ENCODE data around the gene SULT2B1. TPM values are rescaled to one million over a fixed set of nuclear protein-coding genes. Genes with fewer than 3 reads are reported as not detected.

SULT2B1 gene
- total and polyA plus RNA-seq, 8 donors, result 2.1 to 6.3 (median 2.9) TPM

GRCh38 chr19:48608798-48609263 lies 56.9 kb downstream of the SULT2B1 start:
- no peaks in the 10 kb centered on the region for H3K27me3 ChIP-seq
- DNase-seq (peak in 1 of 4 donors; percentile 38), ATAC-seq (peak; percentile 46)
- TF ChIP-seq, protein P1, sequence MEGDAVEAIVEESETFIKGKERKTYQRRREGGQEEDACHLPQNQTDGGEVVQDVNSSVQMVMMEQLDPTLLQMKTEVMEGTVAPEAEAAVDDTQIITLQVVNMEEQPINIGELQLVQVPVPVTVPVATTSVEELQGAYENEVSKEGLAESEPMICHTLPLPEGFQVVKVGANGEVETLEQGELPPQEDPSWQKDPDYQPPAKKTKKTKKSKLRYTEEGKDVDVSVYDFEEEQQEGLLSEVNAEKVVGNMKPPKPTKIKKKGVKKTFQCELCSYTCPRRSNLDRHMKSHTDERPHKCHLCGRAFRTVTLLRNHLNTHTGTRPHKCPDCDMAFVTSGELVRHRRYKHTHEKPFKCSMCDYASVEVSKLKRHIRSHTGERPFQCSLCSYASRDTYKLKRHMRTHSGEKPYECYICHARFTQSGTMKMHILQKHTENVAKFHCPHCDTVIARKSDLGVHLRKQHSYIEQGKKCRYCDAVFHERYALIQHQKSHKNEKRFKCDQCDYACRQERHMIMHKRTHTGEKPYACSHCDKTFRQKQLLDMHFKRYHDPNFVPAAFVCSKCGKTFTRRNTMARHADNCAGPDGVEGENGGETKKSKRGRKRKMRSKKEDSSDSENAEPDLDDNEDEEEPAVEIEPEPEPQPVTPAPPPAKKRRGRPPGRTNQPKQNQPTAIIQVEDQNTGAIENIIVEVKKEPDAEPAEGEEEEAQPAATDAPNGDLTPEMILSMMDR (IDR thresholded peaks at IDR 0.05), result no peak
- H3K4me3 ChIP-seq, result no peak overlapping the region
- H3K9me3 ChIP-seq, result no peaks in the 10 kb centered on the region
- no peaks in the 10 kb centered on the region for H3K4me1 ChIP-seq
- H3K36me3 ChIP-seq, result no peaks in the 10 kb centered on the region
- intact Hi-C loops (cut with DNase I), result no loop called here
- H3K27ac ChIP-seq, result no peak overlapping the region

- no peak overlapping the region for H3K27ac ChIP-seq
- no peaks in the 10 kb centered on the region for H3K9me3 ChIP-seq
- DNase-seq (no peak), ATAC-seq (no peak)
- no peaks in the 10 kb centered on the region for H3K4me1 ChIP-seq
- TF ChIP-seq, protein P1 (IDR thresholded peaks at IDR 0.05), result no peak
- H3K4me3 ChIP-seq, result no peak overlapping the region
- peaks cover 0 to 3% of the 10 kb centered on the region in 2 donors for H3K36me3 ChIP-seq
- H3K27me3 ChIP-seq, result no peaks in the 10 kb centered on the region
- intact Hi-C loops (cut with DNase I), result no loop called here
Measured at GRCh38 chr19:48609571-48610108, 57.7 kb downstream of the SULT2B1 start.

DNA sequence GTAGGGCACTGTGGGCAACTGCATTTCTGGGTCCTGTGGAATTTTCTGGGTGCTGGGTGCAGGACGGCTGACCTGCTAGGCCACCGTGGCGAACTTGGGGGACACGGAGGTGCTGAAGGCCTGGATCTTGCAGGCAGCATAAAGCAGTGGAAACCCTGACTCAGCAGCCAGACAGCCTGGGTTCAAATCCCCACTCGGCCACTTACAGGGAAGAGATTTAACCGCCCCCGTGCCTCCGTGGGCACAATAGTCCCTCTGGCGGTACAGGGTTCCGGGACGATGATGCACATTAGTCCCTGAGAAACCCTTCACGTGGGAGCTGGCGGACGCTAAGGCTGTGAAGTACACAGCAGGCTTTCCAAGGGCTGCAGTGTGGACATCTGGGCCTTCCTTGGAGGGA lies 59.9 kb downstream of the SULT2B1 start:
- DNase-seq (no peak), ATAC-seq (no peak)
- no peaks in the 10 kb centered on the region for H3K27me3 ChIP-seq
- H3K27ac ChIP-seq, result no peak overlapping the region
- TF ChIP-seq, protein P1 (IDR thresholded peaks at IDR 0.05), result no peak
- H3K36me3 ChIP-seq, result peaks cover 0 to 25% of the 10 kb centered on the region in 2 donors
- intact Hi-C loops (cut with DNase I), result no loop called here
- no peaks in the 10 kb centered on the region for H3K9me3 ChIP-seq
- peaks cover 2 to 13% of the 10 kb centered on the region in 2 donors for H3K4me1 ChIP-seq
- H3K4me3 ChIP-seq, result no peak overlapping the region

GRCh38 chr19:48613024-48613851 lies 61.3 kb downstream of the SULT2B1 start:
- peak overlapping the region in 1 of 2 donors; percentile 75 for H3K4me3 ChIP-seq
- H3K9me3 ChIP-seq, result no peaks in the 10 kb centered on the region
- H3K4me1 ChIP-seq, result peaks cover 15 to 27% of the 10 kb centered on the region in 2 donors
- peaks cover 0 to 34% of the 10 kb centered on the region in 2 donors for H3K36me3 ChIP-seq
- DNase-seq, result peak in 1 of 4 donors; percentile 82
- H3K27me3 ChIP-seq, result no peaks in the 10 kb centered on the region
- TF ChIP-seq, protein P1 (IDR thresholded peaks at IDR 0.05), result no peak
- intact Hi-C loops (cut with DNase I), result no loop called here
- peak overlapping the region; percentile 30 to 62 for H3K27ac ChIP-seq
- no peak for ATAC-seq

GRCh38 chr19:48613852-48614435 lies 62.0 kb downstream of the SULT2B1 start:
- intact Hi-C loops (cut with DNase I), result no loop called here
- TF ChIP-seq, protein P1 (IDR thresholded peaks at IDR 0.05), result no peak
- peak overlapping the region; percentile 30 to 62 for H3K27ac ChIP-seq

More at GRCh38 chr19:48613852-48614435, 62.0 kb downstream of the SULT2B1 start:
- no peak for ATAC-seq
- Histone ChIP-seq H3K27me3 (no peaks in the 10 kb centered on the region), H3K4me1 (peaks cover 16 to 30% of the 10 kb centered on the region in 2 donors), H3K36me3 (peaks cover 0 to 34% of the 10 kb centered on the region in 2 donors), H3K4me3 (peak overlapping the region; percentile 21 to 75), H3K9me3 (no peaks in the 10 kb centered on the region)
- no peak for DNase-seq

Measured in left lung (tissue), 10 donors.